GM21360 (cell line): Measurements from ENCODE around the gene DNMBP.
"Not testable (repeated sequence)": the region's sequence is repeated elsewhere in the genome, so short reads cannot be mapped to it uniquely, and the experiment has no call there.

ENCODE experiments used
- ATAC-seq: cut with Tn5 transposase; IDR thresholded peaks from one replicate; pipeline ENCODE4 v1.9.1; 2021; ENCODE audit warnings: mild to moderate bottlenecking, moderate library complexity; ENCODE audit not compliant: unreplicated experiment

Gene DNMBP

DNA sequence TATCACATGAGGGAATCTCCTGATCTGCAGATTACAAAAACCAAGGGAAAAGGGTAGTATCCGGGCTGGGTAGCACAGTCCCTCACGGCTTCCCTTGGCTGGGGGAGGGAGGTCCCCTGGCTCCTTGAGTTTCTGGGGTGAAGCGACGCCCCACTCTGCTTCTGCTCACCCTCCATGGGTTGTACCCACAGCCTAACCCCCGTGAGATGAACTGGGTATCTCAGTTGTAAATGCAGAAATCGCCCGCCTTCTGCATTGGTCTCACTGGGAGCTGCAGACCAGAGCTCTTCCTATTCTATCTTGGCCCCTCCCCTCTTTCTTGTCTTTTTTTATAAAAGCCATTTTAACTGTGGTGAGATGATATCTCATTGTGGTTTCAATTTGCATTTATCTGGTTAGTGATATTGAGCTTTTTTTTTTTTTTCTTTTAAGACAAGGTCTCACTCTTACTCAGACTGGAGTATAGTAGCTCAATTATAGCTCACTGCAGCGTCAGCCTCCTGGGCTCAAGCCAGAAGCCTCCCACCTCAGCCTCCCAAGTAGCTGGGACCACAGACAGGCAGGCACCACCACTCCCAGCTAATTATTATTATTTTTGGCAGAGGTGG, 139.5 kb downstream of the DNMBP start:
- ATAC-seq = no peak

DNA sequence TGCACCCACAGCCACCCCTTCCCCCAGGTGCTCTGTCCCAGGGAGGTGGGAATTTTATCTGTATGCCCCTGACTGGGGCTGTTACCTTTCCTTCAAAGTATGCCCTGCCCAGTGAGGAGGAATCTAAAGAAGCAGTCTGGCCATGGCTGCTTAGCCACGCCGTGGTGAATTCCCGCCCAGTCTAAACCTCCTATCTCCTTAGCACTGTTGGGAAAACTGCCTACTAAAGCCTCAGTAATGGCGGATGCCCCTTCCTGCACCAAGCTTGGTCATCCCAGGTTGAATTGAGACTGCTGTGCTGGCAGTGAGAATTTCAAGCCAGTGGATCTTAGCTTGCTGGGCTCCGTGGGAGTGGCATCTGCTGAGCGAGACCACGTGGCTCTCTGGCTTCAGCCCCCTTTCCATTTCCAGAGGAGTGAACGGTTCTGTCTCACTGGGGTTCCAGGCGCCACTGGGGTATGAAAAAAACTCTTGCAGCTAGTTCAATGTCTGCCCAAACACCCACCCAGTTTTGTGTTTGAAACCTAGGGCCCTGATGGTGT, 140.1 kb downstream of the DNMBP start:
- ATAC-seq = no peak

DNA sequence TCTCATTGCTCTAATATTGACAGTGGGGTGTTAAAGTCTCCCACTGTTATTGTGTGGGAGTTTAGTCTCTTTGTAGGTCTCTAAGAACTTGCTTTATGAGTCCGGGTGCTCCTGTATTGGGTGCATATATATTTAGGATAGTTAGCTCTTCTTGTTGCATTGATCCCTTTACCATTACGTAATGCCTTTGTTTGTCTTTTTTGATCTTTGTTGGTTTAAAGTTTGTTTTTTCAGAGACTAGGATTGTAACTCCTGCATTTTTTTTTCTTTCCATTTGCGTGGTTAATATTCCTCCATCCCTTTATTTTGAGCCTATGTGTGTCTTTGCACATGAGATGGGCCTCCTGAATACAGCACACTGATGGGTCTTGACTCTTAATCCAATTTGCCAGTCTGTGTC, 142.5 kb downstream of the DNMBP start:
- not testable (repeated sequence) for ATAC-seq

DNA sequence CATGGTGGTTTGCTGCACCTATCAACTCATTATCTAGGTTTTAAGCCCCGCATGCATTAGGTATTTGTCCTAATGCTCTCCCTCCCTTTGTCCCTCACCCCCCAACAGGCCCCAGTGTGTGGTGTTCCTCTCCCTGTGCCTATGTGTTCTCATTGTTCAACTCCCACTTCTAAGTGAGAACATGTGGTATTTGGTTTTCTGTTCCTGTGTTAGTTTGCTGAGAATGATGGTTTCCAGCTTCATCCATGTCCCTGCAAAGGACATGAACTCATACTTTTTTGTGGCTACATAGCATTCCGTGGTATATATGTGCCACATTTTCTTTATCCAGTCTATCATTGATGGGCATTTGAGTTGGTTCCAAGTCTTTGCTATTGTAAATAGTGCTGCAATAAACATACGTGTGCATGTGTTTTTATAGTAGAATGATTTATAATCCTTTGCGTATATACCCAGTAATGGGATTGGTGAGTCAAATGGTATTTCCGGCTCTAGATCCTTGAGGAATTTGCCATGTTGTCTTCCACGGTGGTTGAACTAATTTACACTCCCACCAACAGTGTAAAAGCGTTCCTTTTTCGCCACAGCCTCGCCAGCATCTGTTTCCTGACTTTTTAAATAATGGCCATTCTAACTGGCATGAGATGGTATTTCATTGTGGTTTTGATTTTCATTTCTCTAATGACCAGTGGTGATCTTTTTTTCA, 146.1 kb downstream of the DNMBP start:
- ATAC-seq = not testable (repeated sequence)

DNA sequence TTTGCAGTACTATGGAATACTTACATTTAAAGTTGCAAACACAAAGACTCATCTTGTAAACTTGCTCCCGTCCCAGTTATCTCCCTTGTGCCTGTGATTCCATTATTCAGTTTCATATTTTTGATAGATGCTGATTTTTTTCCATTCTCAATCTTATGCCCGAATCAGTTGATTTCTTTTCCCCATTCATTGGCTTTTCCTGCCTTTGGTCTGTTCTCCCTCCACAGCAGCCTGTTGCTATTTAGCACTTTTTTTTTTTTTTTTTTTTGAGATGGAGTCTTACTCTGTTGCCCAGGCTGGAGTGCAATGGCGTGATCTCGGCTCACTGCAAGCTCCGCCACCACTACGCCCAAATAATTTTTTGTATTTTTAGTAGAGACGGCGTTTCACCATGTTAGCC, 149.3 kb downstream of the DNMBP start:
- no peak for ATAC-seq

DNA sequence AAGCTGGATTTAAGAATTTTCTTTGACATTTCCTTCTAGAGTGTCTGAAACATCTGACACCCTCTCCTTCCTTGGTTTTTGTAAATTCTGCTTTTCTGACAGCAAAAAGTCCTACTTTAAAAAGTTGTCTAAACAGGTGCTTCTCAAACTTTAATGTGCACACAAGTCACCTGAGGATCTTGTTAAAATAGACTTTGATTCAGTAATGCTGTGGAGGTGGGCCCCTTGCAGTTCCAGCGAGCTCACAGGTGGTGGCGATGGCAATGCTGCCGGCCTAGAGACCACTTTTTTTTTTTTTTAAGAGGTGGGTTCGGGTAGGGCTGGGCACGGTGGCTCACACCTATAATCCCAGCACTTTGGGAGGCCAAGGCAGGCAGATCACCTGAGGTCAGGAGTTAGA, 150.2 kb downstream of the DNMBP start:
- ATAC-seq = no peak

DNA sequence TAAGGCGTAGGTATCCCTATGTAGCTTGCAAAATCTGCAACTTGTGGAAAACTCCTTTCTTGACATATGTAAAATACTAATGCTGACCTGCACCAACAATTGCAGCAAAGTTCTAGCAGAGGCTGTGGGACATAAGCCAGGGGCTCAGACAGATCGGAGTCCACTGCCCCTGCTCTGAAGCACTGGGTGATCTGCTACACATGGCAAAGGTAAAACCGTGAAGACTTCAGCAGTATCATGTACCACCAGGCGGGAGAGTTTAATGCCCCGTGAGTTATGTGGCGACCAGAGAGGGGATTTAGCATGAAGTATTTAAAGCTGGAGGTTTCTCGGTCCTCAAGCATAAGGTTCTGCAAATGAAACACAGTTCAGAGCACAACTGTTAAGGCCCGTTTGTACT, 150.9 kb downstream of the DNMBP start:
- no peak for ATAC-seq

DNA sequence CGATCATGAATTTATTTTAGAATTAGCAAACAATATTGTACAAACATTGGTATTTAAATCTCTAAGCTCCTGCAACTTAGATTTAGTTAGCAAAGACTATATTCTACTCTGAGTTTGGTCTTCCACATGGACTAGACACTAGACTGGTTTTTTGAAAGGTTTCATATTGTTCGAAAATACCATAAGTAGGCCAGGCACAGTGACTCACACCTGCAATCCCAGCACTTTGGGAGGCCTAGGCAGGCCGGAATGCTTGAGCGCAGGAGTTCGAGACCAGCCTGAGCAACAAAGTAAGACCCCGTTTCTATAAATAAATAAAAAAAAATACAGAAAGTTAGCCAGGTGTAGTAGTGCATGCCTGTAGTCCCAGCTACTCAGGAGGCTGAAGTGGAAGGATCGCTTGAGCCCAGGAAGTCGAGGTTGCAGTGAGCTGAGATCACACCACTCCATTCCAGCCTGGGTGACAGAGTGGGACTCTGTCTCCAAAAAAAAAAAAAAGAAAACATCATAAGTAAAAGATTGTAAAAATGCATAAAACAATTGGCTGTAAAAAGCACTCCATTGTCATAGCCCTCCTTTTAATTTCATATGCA, 154.2 kb downstream of the DNMBP start:
- no peak for ATAC-seq

DNA sequence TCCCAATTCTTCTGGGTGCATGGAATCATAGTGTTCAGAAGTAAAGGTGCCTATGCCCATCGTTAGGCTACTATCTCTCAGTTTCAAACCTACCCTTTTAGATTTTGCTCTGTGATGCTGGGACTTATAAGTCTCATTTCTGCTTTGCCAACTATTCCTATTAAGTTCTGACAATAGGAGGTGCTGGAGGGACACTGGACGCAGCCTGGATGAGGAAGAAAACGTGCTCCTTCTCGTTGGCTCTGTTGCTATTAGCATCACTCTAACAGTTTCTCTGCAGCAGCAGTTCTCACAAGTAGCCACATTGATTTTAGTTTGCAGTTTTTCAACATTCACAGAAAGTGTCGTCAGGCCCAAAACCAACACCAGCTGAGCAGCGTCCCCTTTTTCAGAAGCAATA, 154.9 kb downstream of the DNMBP start:
- no peak for ATAC-seq

DNA sequence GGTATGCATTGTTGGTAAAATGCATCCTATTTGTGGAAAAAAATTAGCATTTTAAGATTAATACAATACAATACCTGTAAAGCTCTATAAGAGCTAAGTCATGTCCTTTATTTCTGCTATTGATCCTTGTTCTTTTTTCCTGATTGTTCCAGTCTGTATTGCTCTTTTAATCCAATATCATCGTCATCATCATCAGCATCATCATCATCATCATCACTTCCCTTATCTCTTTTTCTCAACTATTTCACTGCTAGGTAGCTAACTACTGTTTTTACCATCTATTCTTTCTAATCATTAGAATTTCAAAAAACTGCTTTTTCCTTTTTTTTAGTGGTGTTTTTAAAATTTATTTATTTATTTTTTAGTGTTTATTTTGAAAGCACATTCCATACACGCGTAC, 156.1 kb downstream of the DNMBP start:
- ATAC-seq = no peak

DNA sequence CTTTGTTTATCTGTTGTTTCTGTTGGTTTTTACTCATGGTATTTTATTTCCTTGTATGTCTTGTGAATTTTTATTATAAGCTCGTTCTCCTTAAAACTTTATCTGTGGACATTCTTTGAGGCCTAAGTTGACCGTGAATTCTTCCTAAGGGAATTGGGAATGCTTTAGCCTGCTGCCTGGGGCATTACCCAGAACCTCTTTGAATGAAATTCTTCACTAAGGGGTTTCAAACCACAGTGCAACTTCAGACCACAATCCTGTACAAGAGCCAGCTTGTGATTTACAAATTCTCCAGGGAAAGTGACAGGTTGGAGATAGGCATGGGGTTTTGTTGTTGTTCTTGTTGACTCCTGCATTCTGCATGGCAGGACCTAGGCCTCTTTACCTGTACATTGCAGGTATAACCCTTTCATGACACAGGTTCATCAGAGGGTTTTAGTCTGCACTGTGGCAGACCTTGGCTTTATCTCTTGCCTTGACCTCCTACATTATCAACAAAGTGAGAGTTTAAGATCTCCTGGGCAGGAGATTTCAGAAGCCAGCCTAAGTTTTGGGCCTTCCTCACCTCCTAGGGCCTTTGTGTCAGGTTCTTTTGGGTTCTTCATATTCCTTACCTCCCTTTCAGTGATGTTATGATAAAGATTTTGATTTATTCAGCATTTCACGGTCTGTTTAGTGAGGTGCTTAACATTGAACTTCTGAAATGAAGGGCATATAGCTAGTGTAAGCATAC, 157.1 kb downstream of the DNMBP start:
- no peak for ATAC-seq

DNA sequence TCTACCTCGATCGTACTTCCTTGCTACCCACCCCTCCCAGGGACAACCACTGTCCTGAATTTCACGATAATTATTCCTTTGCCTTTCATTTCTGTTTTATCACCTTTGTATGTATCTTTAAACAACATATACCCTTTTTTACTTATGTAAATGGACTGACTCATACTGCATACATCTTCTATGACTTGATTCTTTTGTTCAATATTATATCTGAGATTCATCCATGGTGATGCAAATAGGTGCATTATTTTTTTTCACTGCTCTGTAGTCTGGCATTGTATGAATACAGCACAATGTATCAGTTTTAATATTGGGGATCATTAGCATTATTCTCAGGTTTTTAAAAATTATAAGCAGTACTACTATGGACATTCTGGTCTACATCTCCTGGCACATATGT, 157.9 kb downstream of the DNMBP start:
- no peak for ATAC-seq

DNA sequence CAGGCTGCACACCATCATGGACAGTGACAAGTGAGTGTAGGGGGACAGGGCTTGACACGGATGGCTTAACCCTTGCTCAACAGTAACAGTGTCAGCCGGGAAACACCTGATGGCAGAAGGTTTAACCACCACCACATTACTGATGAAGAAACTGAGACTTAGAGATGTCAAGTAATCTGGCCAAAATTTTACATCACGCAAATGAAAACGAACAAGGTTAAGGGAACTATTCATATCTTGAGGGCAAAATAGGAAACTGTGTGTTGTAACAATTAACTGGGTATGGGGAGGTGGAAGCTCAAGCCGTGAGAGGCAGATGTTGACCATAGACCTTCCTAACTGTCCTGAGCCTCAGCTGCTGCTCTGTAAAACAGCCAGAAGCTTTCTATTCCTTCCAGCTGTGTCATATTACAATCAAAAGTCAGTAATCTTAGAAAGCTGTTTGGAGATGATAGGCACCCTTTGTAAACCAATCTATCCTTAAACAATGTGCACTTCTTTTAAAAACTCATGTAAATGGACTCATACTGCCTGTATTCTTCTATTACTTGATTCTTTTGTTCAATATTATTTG, 158.9 kb downstream of the DNMBP start:
- no peak for ATAC-seq

DNA sequence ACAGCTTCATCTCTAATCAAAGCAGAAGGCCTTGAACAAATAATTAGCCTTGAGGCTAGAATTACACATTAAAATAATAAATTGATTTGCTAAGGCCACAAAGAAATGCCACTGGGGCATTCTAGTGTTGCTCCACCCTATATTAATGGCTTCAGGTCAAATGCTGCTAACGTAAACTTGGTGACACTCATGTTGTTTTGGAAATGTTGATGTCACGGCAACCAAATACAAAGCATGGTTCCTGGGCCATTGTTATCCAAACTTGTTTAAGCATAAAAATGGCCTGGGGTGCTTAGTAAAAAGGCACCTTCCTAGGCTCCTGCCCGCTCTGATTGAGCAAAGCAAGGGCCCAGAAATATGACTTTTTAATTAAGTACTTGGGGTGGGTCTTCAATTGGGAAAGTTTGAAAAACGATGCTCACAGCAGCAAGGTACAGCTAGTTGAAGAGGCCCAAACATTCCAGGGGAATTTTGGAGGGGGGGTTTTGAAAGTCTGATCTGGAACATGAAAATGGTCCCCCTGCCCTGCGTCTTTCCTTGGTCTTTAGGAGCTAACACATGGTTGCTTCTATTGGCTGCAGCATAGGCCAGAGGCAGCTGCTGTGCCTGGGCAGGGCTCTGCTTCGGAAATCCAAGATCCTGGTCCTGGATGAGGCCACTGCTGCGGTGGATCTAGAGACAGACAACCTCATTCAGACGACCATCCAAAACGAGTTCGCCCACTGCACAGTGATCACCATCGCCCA, 159.6 kb downstream of the DNMBP start:
- no peak for ATAC-seq

DNA sequence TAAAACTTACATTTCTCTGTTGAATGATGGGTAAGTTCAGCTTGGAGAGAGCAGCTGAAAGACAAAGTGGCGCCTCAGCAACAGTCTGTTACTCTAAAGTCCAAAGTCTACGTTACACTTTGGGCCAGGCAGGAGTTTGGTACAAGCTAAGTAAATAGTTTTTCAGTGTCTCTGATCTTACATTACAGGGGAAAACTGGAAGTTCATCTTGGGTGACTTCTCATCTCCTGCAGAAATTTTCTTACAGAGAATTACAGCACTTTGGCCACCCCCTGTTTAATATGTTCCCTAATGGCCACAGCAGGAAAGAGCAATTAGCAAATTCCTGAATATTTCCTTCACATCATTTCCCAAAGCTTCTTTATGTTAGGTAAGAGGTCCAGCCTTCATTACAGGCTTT, 160.2 kb downstream of the DNMBP start:
- no peak for ATAC-seq

DNA sequence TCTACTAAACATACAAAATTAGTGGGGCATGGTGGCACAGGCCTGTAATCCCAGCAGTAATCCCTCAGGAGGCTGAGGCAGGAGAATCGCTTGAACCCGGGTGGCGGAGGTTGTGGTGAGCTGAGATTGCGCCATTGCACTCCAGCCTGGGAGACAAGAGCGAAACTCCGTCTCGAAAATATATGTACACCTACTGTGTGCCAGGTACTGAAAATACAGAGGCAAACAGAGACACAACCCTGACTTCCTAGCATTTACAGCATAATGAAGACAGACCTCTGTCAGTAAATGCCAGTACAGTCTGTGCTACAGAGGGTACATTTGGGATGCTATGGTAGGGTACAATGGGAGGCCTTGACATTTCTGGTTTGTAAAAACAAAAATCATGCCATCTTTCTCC, 160.7 kb downstream of the DNMBP start:
- ATAC-seq = no peak

DNA sequence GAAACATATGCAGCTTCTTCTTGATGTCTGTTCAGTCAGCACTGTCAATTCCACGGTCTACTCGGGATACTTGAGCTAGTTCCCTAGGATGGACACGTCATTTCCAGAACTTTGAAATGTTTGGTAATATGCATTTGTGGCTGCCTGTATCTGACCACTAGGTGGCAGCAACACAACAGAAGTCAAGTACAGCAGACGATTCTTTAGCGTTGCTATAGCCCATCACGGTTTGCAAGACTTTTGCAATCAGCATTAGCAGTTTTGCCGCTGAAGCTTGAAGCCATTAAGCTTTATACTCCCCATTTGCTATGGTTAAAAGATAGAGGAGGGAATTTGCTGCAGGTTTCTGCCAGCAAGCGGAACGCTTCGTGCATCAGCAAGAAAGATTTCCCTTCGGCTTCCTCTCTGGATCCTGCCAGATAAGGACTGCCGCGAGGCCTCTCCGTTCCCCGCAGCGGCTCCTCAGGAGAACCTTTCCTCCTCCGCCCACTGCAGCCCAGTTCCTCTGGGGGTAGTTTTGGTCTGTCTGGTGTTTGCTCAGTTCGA, 163.8 kb downstream of the DNMBP start:
- ATAC-seq = peak; percentile 56

DNA sequence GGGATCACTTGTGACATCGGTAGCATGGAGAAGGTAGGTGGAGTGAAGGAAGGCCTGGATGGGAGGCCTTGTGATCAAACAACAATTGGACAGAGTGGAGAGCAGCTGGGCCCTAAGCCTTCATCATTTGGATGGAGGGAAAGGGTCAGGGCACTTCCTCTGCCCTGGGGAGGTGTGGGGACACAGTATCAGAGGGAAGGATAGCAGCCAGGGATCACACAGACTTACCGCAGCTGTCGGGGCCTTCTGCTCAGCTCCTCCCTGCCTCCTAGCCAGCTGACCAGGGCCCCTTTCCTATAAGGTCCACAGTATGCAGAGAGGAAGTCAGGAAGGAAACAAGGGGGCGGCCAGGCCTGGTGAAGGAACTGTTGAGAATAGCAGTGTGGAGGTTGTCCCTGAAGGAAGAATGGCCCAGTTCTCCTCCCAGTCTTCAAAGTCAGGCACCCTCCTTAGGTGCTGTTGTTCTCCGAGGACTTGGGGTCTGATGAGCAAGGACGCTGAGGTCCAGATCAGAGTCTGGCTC, 165.3 kb downstream of the DNMBP start:
- ATAC-seq = no peak

DNA sequence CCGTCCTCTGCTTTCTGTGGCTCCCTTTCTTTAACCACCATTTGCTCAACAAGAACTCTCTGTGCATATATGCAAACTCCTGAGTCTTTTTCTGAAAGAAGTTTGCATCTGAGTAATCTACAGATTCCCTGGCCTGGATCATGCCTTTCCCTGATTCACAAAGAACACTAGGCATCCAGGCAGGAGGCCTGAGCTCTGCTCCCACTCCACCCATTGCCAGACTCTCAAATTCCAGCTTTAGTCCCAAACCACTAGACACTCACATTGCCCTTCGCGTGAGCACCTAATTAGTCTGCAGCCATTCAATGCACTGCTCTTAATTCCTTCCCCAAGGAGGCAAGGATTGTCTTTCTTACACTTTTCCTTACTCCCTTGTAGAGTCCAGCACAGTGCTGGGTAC, 166.4 kb downstream of the DNMBP start:
- ATAC-seq = no peak

DNA sequence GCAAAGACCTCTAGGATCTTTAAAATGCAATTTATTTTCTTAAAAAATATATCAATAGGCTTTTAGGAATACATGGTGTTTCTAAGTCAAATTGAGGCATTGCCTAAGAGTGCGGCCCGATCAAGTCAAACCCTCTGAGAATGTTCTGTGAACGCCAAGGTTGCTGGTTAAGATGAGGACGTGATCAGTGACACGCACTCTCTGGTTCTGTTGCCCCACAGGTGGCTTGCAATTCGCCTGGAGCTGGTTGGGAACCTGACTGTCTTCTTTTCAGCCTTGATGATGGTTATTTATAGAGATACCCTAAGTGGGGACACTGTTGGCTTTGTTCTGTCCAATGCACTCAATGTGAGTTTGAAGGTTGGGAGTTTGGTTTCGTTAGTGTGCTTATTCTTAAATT, 168.0 kb downstream of the DNMBP start:
- ATAC-seq = no peak
